IMR-90 (cell line): ENCODE data around the gene CLEC2D. TPM values are rescaled to one million over a fixed set of nuclear protein-coding genes. Genes with fewer than 3 reads are reported as not detected.
"Not testable (repeated sequence)": the region's sequence is repeated elsewhere in the genome, so short reads cannot be mapped to it uniquely, and the experiment has no call there.

ENCODE experiments used
- ATAC-seq: fragments of 200-7000 bp; cut with Tn5 transposase; 2 replicates; pipeline ENCODE4 v1.9.1; 2020; ENCODE audit warnings: low read depth, mild to moderate bottlenecking, moderate library complexity
- BruUV-seq: library from RNA; stranded (reverse); fragments of 400-500 nt; replicated peaks from 2 replicates; lab custom pipeline; 2021; lab: Mats Ljungman, UMichigan
- CTCF ChIA-PET: fragments of 300-600 bp; formaldehyde crosslinking; extraction: SDS; loops from one replicate; lab custom pipeline; 2021; ENCODE audit warnings: antibody characterized with exemption; lab: Yijun Ruan, JAX
- POLR2A ChIA-PET: fragments of 300-600 bp; sonication (Branson Sonifier 250); formaldehyde crosslinking; loops from one replicate; lab custom pipeline; 2022; ENCODE audit warnings: antibody characterized with exemption; ENCODE audit not compliant: unreplicated experiment; lab: Charles Lee
- DNase-seq: peaks from one replicate; pipeline ENCODE4 v3.0.0; 2013
- H2AFZ ChIP-seq: replicated peaks from 2 replicates; pipeline ENCODE3; 2013; ENCODE audit warnings: low read length, mild to moderate bottlenecking; ENCODE audit not compliant: poor library complexity
- H2AK5ac ChIP-seq: 2 replicates; pipeline ENCODE4 v1.6.1; 2013; ENCODE audit warnings: low read depth, low read length, inconsistent platforms
- H2AK9ac ChIP-seq: replicated peaks from 2 replicates; pipeline ENCODE3; 2013; ENCODE audit warnings: mild to moderate bottlenecking, low read depth, low read length, moderate library complexity; ENCODE audit not compliant: poor library complexity
- H2BK120ac ChIP-seq: 2 replicates; pipeline ENCODE4 v1.6.1; 2013; ENCODE audit warnings: low read depth, low read length, inconsistent platforms
- H2BK15ac ChIP-seq: 3 replicates; pipeline ENCODE4 v1.6.1; 2013; ENCODE audit warnings: low read depth, low read length, inconsistent platforms
- H2BK20ac ChIP-seq: 2 replicates; pipeline ENCODE4 v1.6.1; 2013; ENCODE audit warnings: low read depth, mild to moderate bottlenecking, inconsistent platforms, low read length, moderate library complexity
- H2BK5ac ChIP-seq: 2 replicates; pipeline ENCODE4 v1.6.1; 2013; ENCODE audit warnings: mild to moderate bottlenecking, low read depth, low read length, inconsistent platforms; ENCODE audit not compliant: poor library complexity, severe bottlenecking
- H3K14ac ChIP-seq: replicated peaks from 2 replicates; pipeline ENCODE4 v1.6.1; 2013; ENCODE audit warnings: low read depth, low read length, inconsistent platforms
- H3K18ac ChIP-seq: 2 replicates; pipeline ENCODE4 v1.6.1; 2013; ENCODE audit warnings: low read depth, low read length, control low read depth
- H3K23ac ChIP-seq: 2 replicates; pipeline ENCODE4 v1.6.1; 2013; ENCODE audit warnings: low read depth, low read length, inconsistent platforms
- H3K27ac ChIP-seq: 2 replicates; pipeline ENCODE4 v1.5.1; 2013; ENCODE audit warnings: mild to moderate bottlenecking, control low read depth, low read length; ENCODE audit not compliant: insufficient read depth
- H3K27me3 ChIP-seq: 2 replicates; pipeline ENCODE4 v1.6.1; 2013; ENCODE audit warnings: low read length; ENCODE audit not compliant: control insufficient read depth, insufficient read depth
- H3K36me3 ChIP-seq: 2 replicates; pipeline ENCODE4 v1.6.1; 2013; ENCODE audit warnings: low read length, mixed read lengths; ENCODE audit not compliant: control insufficient read depth, insufficient read depth
- H3K4ac ChIP-seq: 2 replicates; pipeline ENCODE4 v1.6.1; 2013; ENCODE audit warnings: low read depth, low read length, inconsistent platforms
- H3K4me1 ChIP-seq: 2 replicates; pipeline ENCODE4 v1.6.1; 2013; ENCODE audit warnings: low read length, mixed read lengths; ENCODE audit not compliant: control insufficient read depth, insufficient read depth
- H3K4me2 ChIP-seq: 2 replicates; pipeline ENCODE4 v1.6.1; 2013; ENCODE audit warnings: low read depth, mild to moderate bottlenecking, control low read depth, low read length, moderate library complexity
- H3K4me3 ChIP-seq: 2 replicates; pipeline ENCODE4 v1.5.1; 2013; ENCODE audit warnings: low read depth, mild to moderate bottlenecking, control low read depth, low read length, moderate library complexity; ENCODE audit not compliant: insufficient read depth
- H3K56ac ChIP-seq: 2 replicates; pipeline ENCODE4 v1.6.1; 2013; ENCODE audit warnings: low read length, inconsistent platforms; ENCODE audit not compliant: insufficient read depth; ENCODE audit errors: extremely low read depth
- H3K79me1 ChIP-seq, 2 experiments: 2 replicates each; pipeline ENCODE4 v1.6.1; 2013; ENCODE audit warnings: low read length in 2 of 2, inconsistent platforms in 1 of 2, low read depth in 1 of 2
- H3K9ac ChIP-seq: 2 replicates; pipeline ENCODE4 v1.6.1; 2013; ENCODE audit warnings: low read depth, low read length, control low read depth
- H3K9me1 ChIP-seq: 2 replicates; pipeline ENCODE4 v1.6.1; 2013; ENCODE audit warnings: low read length, inconsistent platforms; ENCODE audit not compliant: insufficient read depth
- H3K9me3 ChIP-seq: 2 replicates; pipeline ENCODE4 v1.6.1; 2013; ENCODE audit warnings: low read length; ENCODE audit not compliant: control insufficient read depth, insufficient read depth
- H4K20me1 ChIP-seq: 2 replicates; pipeline ENCODE4 v1.6.1; 2013; ENCODE audit warnings: low read length, inconsistent platforms; ENCODE audit not compliant: insufficient read depth
- H4K5ac ChIP-seq: 2 replicates; pipeline ENCODE4 v1.6.1; 2013; ENCODE audit warnings: mild to moderate bottlenecking, low read depth, low read length, control low read depth
- H4K8ac ChIP-seq, 2 experiments: 2 replicates each; pipeline ENCODE4 v1.6.1; 2013; ENCODE audit warnings: low read depth in 2 of 2, low read length in 2 of 2, control low read depth in 1 of 2, inconsistent platforms in 1 of 2
- H4K91ac ChIP-seq: 2 replicates; pipeline ENCODE4 v1.6.1; 2013; ENCODE audit warnings: low read depth, low read length, inconsistent platforms; ENCODE audit not compliant: insufficient read depth
- WGBS, 2 experiments: methylation state at CpG; one replicate each; pipeline versions ENCODE4 v1.1.5 to v1.1.7; 2013; ENCODE audit warnings: missing lambda C conversion rate in 2 of 2; ENCODE audit not compliant: insufficient read length in 1 of 2; ENCODE audit errors: extremely low coverage in 2 of 2; 5-methylcytosine and 5-hydroxymethylcytosine counted together
- dilution Hi-C: fragments of 300-500 bp; cut with HindIII; formaldehyde crosslinking; loops from one replicate; pipeline ENCODE4 v1.14.3; 2018; ENCODE audit warnings: low sequenced_read_pairs; ENCODE audit not compliant: unreplicated experiment
- in situ Hi-C: fragments of 300-500 bp; cut with MboI; formaldehyde crosslinking; loops from 3 replicates; pipeline ENCODE4 v1.14.3; 2019; ENCODE audit warnings: low sequenced_read_pairs, inconsistent platforms, mixed read lengths
- intact Hi-C: fragments of 100-400 bp; cut with micrococcal nuclease; formaldehyde crosslinking; loops from 2 replicates; pipeline ENCODE4 v1.10.0; 2022
- polyA plus RNA-seq, 3 experiments: library from polyadenylated mRNA; depleted of rRNA; stranded (reverse); fragments of >200 nt; gene quantifications; 2 replicates each; pipeline ENCODE4 v1.2.3, GENCODE V29; 2012; ENCODE audit warnings: low replicate concordance in 1 of 3
- total RNA-seq: library from RNA; depleted of rRNA; stranded (reverse); fragments of >200 nt; gene quantifications from 2 replicates; pipeline ENCODE4 v1.2.3, GENCODE V29; 2012

The CLEC2D gene
- total and polyA plus RNA-seq, 2 of the 4 experiments (the other 2 are of a cell fraction): 0.72 to 1.2 TPM

GRCh38 chr12:9704561-9704960 lies 35.0 kb downstream of the CLEC2D start:
- H3K23ac ChIP-seq, H3K27me3 ChIP-seq, H2AFZ ChIP-seq, H3K9me3 ChIP-seq, H3K27ac ChIP-seq, H2BK15ac ChIP-seq, POLR2A ChIA-PET, H4K8ac ChIP-seq, H4K5ac ChIP-seq, intact Hi-C loops, H4K20me1 ChIP-seq, H2BK120ac ChIP-seq, H3K18ac ChIP-seq, H3K4me2 ChIP-seq, H3K56ac ChIP-seq, H3K4me1 ChIP-seq, H3K4ac ChIP-seq, ATAC-seq, DNase-seq, H3K9ac ChIP-seq, H2AK9ac ChIP-seq, H3K36me3 ChIP-seq, BruUV-seq, H4K91ac ChIP-seq, H2BK20ac ChIP-seq, H2BK5ac ChIP-seq, H3K79me1 ChIP-seq, H3K14ac ChIP-seq, H2AK5ac ChIP-seq, H3K9me1 ChIP-seq, H3K4me3 ChIP-seq: not testable (repeated sequence)
- CTCF ChIA-PET: interaction anchor here (0.6 to 1.3 kb wide), 2 partner anchors 70 to 71 kb away, joined by 4 to 5 read pairs; no protein-coding TSS in a partner anchor
- WGBS, 2 experiments: no CpG with 5 or more reads among the region's 5 CpGs
- dilution Hi-C loops: loop anchor here (10.0 kb wide), 1 partner anchor 70 kb away; no protein-coding TSS in a partner anchor
- in situ Hi-C loops: loop anchor here (25.0 kb wide), 1 partner anchor 367 kb away; no protein-coding TSS in a partner anchor
